H1 (cell line): ENCODE data around the gene MKKS. TPM values are rescaled to one million over a fixed set of nuclear protein-coding genes. Genes with fewer than 3 reads are reported as not detected.

ENCODE experiments used
- CTCF ChIA-PET: fragments of 300-600 bp; sonication (Branson Sonifier 250); formaldehyde crosslinking; loops from one replicate; lab custom pipeline; 2021; ENCODE audit not compliant: partially characterized antibody; lab: Charles Lee
- POLR2A ChIA-PET: fragments of 300-600 bp; sonication (Branson Sonifier 250); formaldehyde crosslinking; loops from one replicate; lab custom pipeline; 2021; ENCODE audit warnings: inconsistent platforms; ENCODE audit not compliant: partially characterized antibody; lab: Charles Lee
- DNase-seq, 2 experiments: peaks; one replicate each; pipeline versions ENCODE4 v3.0.0 to v3.0.0-alpha.2; 2010 to 2022; ENCODE audit warnings: low spot score in 2 of 2, low read depth in 1 of 2, mixed read lengths in 1 of 2
- FAIRE-seq: peaks from 2 replicates; lab custom pipeline; 2011; peaks lifted over from hg19 to GRCh38; lab: Jason Lieb, UNC
- H2AFZ ChIP-seq: 2 replicates; pipeline ENCODE4 v1.8.1; 2012; ENCODE audit warnings: low read length, inconsistent platforms
- H2AK5ac ChIP-seq: 2 replicates; pipeline ENCODE4 v1.6.1; 2013; ENCODE audit warnings: low read depth, low read length
- H2BK120ac ChIP-seq: replicated peaks from 2 replicates; pipeline ENCODE3; 2013; ENCODE audit warnings: low read depth, low read length, inconsistent platforms
- H2BK12ac ChIP-seq: 2 replicates; pipeline ENCODE4 v1.6.1; 2013; ENCODE audit warnings: low read depth, low read length
- H2BK15ac ChIP-seq: 2 replicates; pipeline ENCODE4 v1.6.1; 2013; ENCODE audit warnings: low read length
- H2BK20ac ChIP-seq: 2 replicates; pipeline ENCODE4 v1.6.1; 2013; ENCODE audit warnings: low read length
- H2BK5ac ChIP-seq: 2 replicates; pipeline ENCODE4 v1.6.1; 2013; ENCODE audit warnings: low read depth, low read length
- H3K14ac ChIP-seq: 2 replicates; pipeline ENCODE4 v1.6.1; 2013; ENCODE audit warnings: inconsistent platforms; ENCODE audit not compliant: insufficient read length
- H3K18ac ChIP-seq: 2 replicates; pipeline ENCODE4 v1.6.1; 2013; ENCODE audit warnings: low read length; ENCODE audit errors: extremely low read depth
- H3K23ac ChIP-seq: 2 replicates; pipeline ENCODE4 v1.6.1; 2013; ENCODE audit warnings: inconsistent platforms; ENCODE audit not compliant: insufficient read length
- H3K23me2 ChIP-seq: 2 replicates; pipeline ENCODE4 v1.6.1; 2013; ENCODE audit warnings: low read depth, low read length
- H3K27ac ChIP-seq: 2 replicates; pipeline ENCODE4 v1.6.1; 2011; ENCODE audit warnings: low read depth, low read length, inconsistent platforms
- H3K27me3 ChIP-seq, 4 experiments: replicated peaks in 1 of 4; 1 replicate in 1 of 4; 2 replicates in 3 of 4; pipeline versions ENCODE4 v1.6.1 to v1.8.1; 2011 to 2013; ENCODE audit warnings: low read length in 3 of 4, mild to moderate bottlenecking in 3 of 4, inconsistent platforms in 2 of 4, mixed read lengths in 2 of 4, moderate library complexity in 1 of 4; ENCODE audit not compliant: control insufficient read depth in 3 of 4, insufficient read depth in 3 of 4; ENCODE audit errors: extremely low read depth in 1 of 4
- H3K36me3 ChIP-seq, 4 experiments: 2 replicates each; pipeline versions ENCODE4 v1.6.1 to v1.8.1; 2011 to 2013; ENCODE audit warnings: mild to moderate bottlenecking in 4 of 4, low read length in 3 of 4, moderate library complexity in 2 of 4, control low read depth in 1 of 4, inconsistent platforms in 1 of 4; ENCODE audit not compliant: insufficient read depth in 4 of 4, control insufficient read depth in 2 of 4
- H3K4ac ChIP-seq: replicated peaks from 2 replicates; pipeline ENCODE3; 2013; ENCODE audit warnings: low read length, low read depth, mixed read lengths, inconsistent platforms; ENCODE audit not compliant: insufficient read length
- H3K4me1 ChIP-seq, 4 experiments: replicated peaks in 1 of 4; 1 replicate in 1 of 4; 2 replicates in 3 of 4; pipeline versions ENCODE4 v1.6.1 to v1.8.1; 2011 to 2013; ENCODE audit warnings: low read length in 3 of 4, inconsistent platforms in 2 of 4, mixed read lengths in 1 of 4; ENCODE audit not compliant: insufficient read depth in 4 of 4, control insufficient read depth in 3 of 4
- H3K4me2 ChIP-seq, 2 experiments: 2 replicates each; pipeline versions ENCODE4 v1.6.1 to v1.8.1; 2011 to 2013; ENCODE audit warnings: low read depth in 2 of 2, low read length in 2 of 2, control low read depth in 1 of 2, inconsistent platforms in 1 of 2, mild to moderate bottlenecking in 1 of 2; ENCODE audit not compliant: insufficient read depth in 1 of 2
- H3K4me3 ChIP-seq, 4 experiments: fragments of 200-600, 300-600 bp in 1 of 4; sonication (generic), shearing (Covaris generic), sonication (Bioruptor Twin) in 1 of 4; 2 replicates each; pipeline versions ENCODE4 v1.5.1 to v1.8.1; 2011 to 2016; ENCODE audit warnings: low read length in 4 of 4, low read depth in 3 of 4, control low read depth in 2 of 4, inconsistent platforms in 2 of 4, mild to moderate bottlenecking in 2 of 4, mixed read lengths in 1 of 4, moderate library complexity in 1 of 4; ENCODE audit not compliant: insufficient read depth in 2 of 4; ENCODE audit errors: extremely low read depth in 1 of 4
- H3K56ac ChIP-seq: replicated peaks from 2 replicates; pipeline ENCODE3; 2013; ENCODE audit warnings: low read depth, mild to moderate bottlenecking, mixed read lengths, low read length, inconsistent platforms; ENCODE audit not compliant: insufficient read length
- H3K79me1 ChIP-seq: 2 replicates; pipeline ENCODE4 v1.6.1; 2013; ENCODE audit warnings: low read depth, low read length, control low read depth
- H3K79me2 ChIP-seq, 2 experiments: 2 replicates each; pipeline versions ENCODE4 v1.6.1 to v1.8.1; 2012 to 2013; ENCODE audit warnings: low read length in 2 of 2, mild to moderate bottlenecking in 2 of 2, inconsistent platforms in 1 of 2; ENCODE audit not compliant: insufficient read depth in 2 of 2, control insufficient read depth in 1 of 2
- H3K9ac ChIP-seq, 4 experiments: replicated peaks in 1 of 4; 1 replicate in 1 of 4; 2 replicates in 3 of 4; pipeline versions ENCODE4 v1.6.1 to v1.8.1; 2011 to 2013; ENCODE audit warnings: low read depth in 3 of 4, low read length in 3 of 4, control low read depth in 2 of 4, mild to moderate bottlenecking in 2 of 4, moderate library complexity in 2 of 4, inconsistent platforms in 1 of 4; ENCODE audit errors: extremely low read depth in 1 of 4
- H3K9me3 ChIP-seq, 2 experiments: 2 replicates each; pipeline versions ENCODE4 v1.6.1 to v1.8.1; 2012 to 2013; ENCODE audit warnings: mild to moderate bottlenecking in 2 of 2, moderate library complexity in 2 of 2, control low read depth in 1 of 2, inconsistent platforms in 1 of 2, low read depth in 1 of 2, low read length in 1 of 2, mixed read lengths in 1 of 2; ENCODE audit not compliant: insufficient read depth in 2 of 2
- H4K20me1 ChIP-seq, 2 experiments: replicated peaks in 1 of 2; 2 replicates each; pipeline versions ENCODE3 to v1.8.1; 2011 to 2013; ENCODE audit warnings: inconsistent platforms in 2 of 2, low read length in 2 of 2, mild to moderate bottlenecking in 1 of 2; ENCODE audit not compliant: insufficient read depth in 2 of 2, control insufficient read depth in 1 of 2
- H4K5ac ChIP-seq: 2 replicates; pipeline ENCODE4 v1.6.1; 2013; ENCODE audit warnings: low read length, low read depth, mixed read lengths, inconsistent platforms; ENCODE audit not compliant: insufficient read length
- H4K8ac ChIP-seq: 2 replicates; pipeline ENCODE4 v1.8.0; 2013; ENCODE audit warnings: mild to moderate bottlenecking, moderate library complexity, low read length, inconsistent platforms; ENCODE audit not compliant: insufficient read depth; ENCODE audit errors: extremely low read depth
- H4K91ac ChIP-seq: replicated peaks from 2 replicates; pipeline ENCODE3; 2013; ENCODE audit warnings: low read length, mixed read lengths, inconsistent platforms; ENCODE audit not compliant: insufficient read length
- ATF2 ChIP-seq: IDR thresholded peaks from 2 replicates; pipeline ENCODE4 v1.6.1; 2012; ENCODE audit warnings: low read length, inconsistent platforms
- ATF3 ChIP-seq: IDR thresholded peaks from 2 replicates; pipeline ENCODE4 v1.6.1; 2011; ENCODE audit warnings: low read depth, mild to moderate bottlenecking, low read length; ENCODE audit not compliant: insufficient read depth
- BACH1 ChIP-seq: IDR thresholded peaks from 2 replicates; pipeline ENCODE4 v1.6.1; 2012; ENCODE audit warnings: low read length, improper control_type of control experiment
- NRF1 ChIP-seq: IDR thresholded peaks from 2 replicates; pipeline ENCODE4 v1.6.1; 2011; ENCODE audit warnings: mild to moderate bottlenecking, low read depth, low read length, improper control_type of control experiment
- SAP30 ChIP-seq: fragments of 300-600 bp; sonication (generic); IDR thresholded peaks from 2 replicates; pipeline ENCODE4 v1.7.1; 2012; ENCODE audit warnings: low read length, moderate library complexity, mild to moderate bottlenecking, inconsistent platforms; ENCODE audit not compliant: insufficient read depth, insufficient replicate concordance
- SP2 ChIP-seq: IDR thresholded peaks from 2 replicates; pipeline ENCODE4 v1.6.1; 2012; ENCODE audit warnings: mild to moderate bottlenecking, low read length, inconsistent platforms
- SUZ12 ChIP-seq: fragments of 200-600 bp; sonication (generic); IDR thresholded peaks from 2 replicates; pipeline ENCODE4 v1.6.1; 2012; ENCODE audit warnings: mild to moderate bottlenecking, inconsistent platforms, low read length, moderate library complexity, mixed read lengths
- TAF1 ChIP-seq: IDR thresholded peaks from 2 replicates; pipeline ENCODE4 v1.6.1; 2011; ENCODE audit warnings: mild to moderate bottlenecking, low read depth, low read length
- ZNF274 ChIP-seq: IDR thresholded peaks from 2 replicates; pipeline ENCODE4 v1.7.0; 2012; ENCODE audit warnings: low read length, borderline replicate concordance; ENCODE audit errors: extremely low read depth
- WGBS, 2 experiments: shearing (Covaris generic) in 1 of 2; methylation state at CpG; one replicate each; pipeline versions ENCODE4 v1.1.6 to v1.1.7; 2013 to 2015; ENCODE audit warnings: low lambda C conversion rate in 2 of 2, mixed read lengths in 2 of 2, inconsistent platforms in 1 of 2, low coverage in 1 of 2, missing lambda C conversion rate in 1 of 2; ENCODE audit not compliant: insufficient replicate concordance in 2 of 2, insufficient coverage in 1 of 2, insufficient read length in 1 of 2; ENCODE audit errors: extremely low coverage in 1 of 2, missing lambda C conversion rate in 1 of 2; 5-methylcytosine and 5-hydroxymethylcytosine counted together
- polyA plus RNA-seq, 7 experiments: library from polyadenylated mRNA; depleted of rRNA in 3 of 7; stranded (reverse) in 5 of 7; unstranded in 2 of 7; fragments of >200 nt in 5 of 7; fragments of 200-250 nt in 2 of 7; gene quantifications; 1 replicate in 5 of 7; 2 replicates in 1 of 7; 4 replicates in 1 of 7; pipeline versions ENCODE4 v1.2.1 to v1.2.3, GENCODE V29; 2011 to 2013; ENCODE audit warnings: missing spikeins in 2 of 7, mixed read lengths in 2 of 7
- total RNA-seq: library from RNA; stranded (reverse); fragmentation: NEBNext Ultra II Directional; extraction: Animal tissue kit (Norgen Biotek cat#: 25700); gene quantifications from 2 replicates; pipeline ENCODE4 v1.2.1, GENCODE V29; 2021

Gene MKKS
- total and polyA plus RNA-seq, 2 of the 8 experiments (the other 6 are each of a cell fraction or from before 2014, with no cell fraction given), result 15.9 to 24.8 TPM

DNA sequence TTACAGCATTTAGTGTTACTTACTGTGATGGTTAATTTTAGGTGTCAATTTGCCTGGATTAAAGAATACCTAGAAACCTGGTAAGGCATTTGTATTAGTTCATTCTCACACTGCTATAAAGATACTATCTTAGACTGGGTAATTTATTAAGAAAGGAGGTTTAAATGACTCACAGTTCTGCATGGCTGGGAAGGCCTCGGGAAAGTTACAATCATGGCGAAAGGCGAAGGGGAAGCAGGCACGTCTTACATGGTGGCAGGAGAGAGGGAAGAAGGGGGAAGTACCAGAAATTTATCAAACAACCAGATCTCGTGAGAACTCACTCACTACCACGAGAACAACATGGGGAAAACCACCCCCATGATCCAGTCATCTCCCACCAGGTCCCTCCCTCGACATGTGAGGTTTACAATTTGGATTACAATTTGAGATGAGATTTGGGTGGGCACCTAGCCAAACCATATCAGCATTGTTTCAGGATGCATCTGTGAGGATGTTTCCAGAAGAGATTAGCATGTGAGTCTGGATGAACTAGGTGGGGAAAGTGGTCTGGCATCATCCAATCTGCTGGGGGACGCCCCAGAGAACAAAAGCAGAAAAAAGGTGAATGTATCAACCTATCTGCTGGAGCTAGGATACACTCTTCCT is 76.8 kb downstream of the MKKS start:
- H2BK20ac ChIP-seq, result no peak overlapping the region
- TF ChIP-seq SP2, result no peak
- TF ChIP-seq ATF2, result no peak
- TF ChIP-seq NRF1, result no peak
- no peak for TF ChIP-seq SAP30
- no peak for TF ChIP-seq BACH1
- TF ChIP-seq ATF3, result no peak
- TF ChIP-seq SUZ12, result no peak
- no peak for TF ChIP-seq TAF1
- TF ChIP-seq ZNF274, result no peak
- TF ChIP-seq, all 59 proteins: peak for 0
- DNase-seq (no peak), FAIRE-seq (no peak)
- no peak overlapping the region for H3K4ac ChIP-seq
- no peak overlapping the region for H3K18ac ChIP-seq
- H2BK5ac ChIP-seq, result no peak overlapping the region
- no peak overlapping the region for H3K9ac ChIP-seq
- H4K5ac ChIP-seq, result no peak overlapping the region
- H3K14ac ChIP-seq, result no peak overlapping the region
- no peaks in the 10 kb centered on the region; the same call in 1 of the 2 replicates for H3K23me2 ChIP-seq
- no peak overlapping the region for H3K4me2 ChIP-seq
- H3K56ac ChIP-seq, result no peak overlapping the region
- no peaks in the 10 kb centered on the region; a peak in 1 of 7 replicates for H3K27me3 ChIP-seq
- H2BK15ac ChIP-seq, result no peak overlapping the region
- no peak overlapping the region for H4K91ac ChIP-seq
- no peaks in the 10 kb centered on the region for H3K79me2 ChIP-seq
- no peak overlapping the region for H2AK5ac ChIP-seq
- H2AFZ ChIP-seq, result no peak overlapping the region
- H4K20me1 ChIP-seq, result no peaks in the 10 kb centered on the region
- 86% methylated on average over 8 of the region's 8 CpGs; no CpG with 5 or more reads in 1 of the 2 experiments for WGBS, 2 experiments
- H3K36me3 ChIP-seq, result no peaks in the 10 kb centered on the region
- H3K4me3 ChIP-seq, result no peak overlapping the region
- no peaks in the 10 kb centered on the region for H3K79me1 ChIP-seq
- H3K4me1 ChIP-seq, result peaks cover 0 to 10% (median 4%) of the 10 kb centered on the region in 4 experiments; a peak in 4 of 7 replicates
- H3K27ac ChIP-seq, result no peak overlapping the region
- H2BK120ac ChIP-seq, result no peak overlapping the region
- CTCF ChIA-PET, result interaction anchor here (0.7 to 2.9 kb wide), 31 partner anchors 9 to 1184 kb away, joined by 3 to 19 read pairs (median 3); no protein-coding TSS in a partner anchor
- H3K23ac ChIP-seq, result no peak overlapping the region
- H3K9me3 ChIP-seq, result no peaks in the 10 kb centered on the region
- H4K8ac ChIP-seq, result no peak overlapping the region
- POLR2A ChIA-PET, result no interaction called here
- H2BK12ac ChIP-seq, result no peak overlapping the region
